Suprapubic skin (tissue), 4 donors: Measurements from ENCODE around the gene TWF1.

Experiments used
- POLR2A ChIP-seq, 2 donors: fragments of 450-650 bp; IDR thresholded peaks; one replicate each; pipeline ENCODE4 v1.6.1; 2017; ENCODE audit warnings: antibody characterized with exemption in 2 of 2, mild to moderate bottlenecking in 2 of 2, moderate library complexity in 2 of 2
- POLR2AphosphoS5 ChIP-seq, 3 donors: sonication (generic); formaldehyde crosslinking; IDR thresholded peaks; one replicate each; pipeline ENCODE4 v1.6.1; 2017; ENCODE audit warnings: antibody characterized with exemption in 3 of 3
- TF ChIP-seq, protein P1 (sequence below), 2 donors: fragments of 200-600 bp in 1 of 2; fragments of 450-650 bp in 1 of 2; sonication (generic) in 1 of 2; IDR thresholded peaks; one replicate each; pipeline ENCODE4 v1.5.1; 2016 to 2019; ENCODE audit warnings: antibody characterized with exemption in 2 of 2, mild to moderate bottlenecking in 1 of 2, moderate library complexity in 1 of 2

DNA sequence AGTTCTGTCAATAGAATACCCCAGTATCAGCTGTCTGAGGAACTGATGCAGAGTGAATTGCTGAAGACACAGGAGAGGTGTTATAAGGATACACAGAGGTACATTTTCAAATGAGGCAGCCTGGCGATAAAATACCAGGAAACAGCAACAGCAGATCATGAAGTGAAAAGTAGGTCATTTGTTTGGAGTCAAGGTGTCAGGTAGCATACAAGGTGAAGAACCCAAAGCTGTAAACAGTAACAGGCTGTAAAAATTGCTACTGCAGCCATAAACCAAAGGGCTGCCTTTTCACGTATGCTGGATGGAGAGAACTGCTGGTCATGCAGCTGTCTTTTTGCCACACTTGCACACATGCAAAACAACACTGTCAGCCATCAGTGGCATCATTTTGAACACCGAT lies 9.3 kb upstream of the TWF1 start:
- TF ChIP-seq, protein P1, sequence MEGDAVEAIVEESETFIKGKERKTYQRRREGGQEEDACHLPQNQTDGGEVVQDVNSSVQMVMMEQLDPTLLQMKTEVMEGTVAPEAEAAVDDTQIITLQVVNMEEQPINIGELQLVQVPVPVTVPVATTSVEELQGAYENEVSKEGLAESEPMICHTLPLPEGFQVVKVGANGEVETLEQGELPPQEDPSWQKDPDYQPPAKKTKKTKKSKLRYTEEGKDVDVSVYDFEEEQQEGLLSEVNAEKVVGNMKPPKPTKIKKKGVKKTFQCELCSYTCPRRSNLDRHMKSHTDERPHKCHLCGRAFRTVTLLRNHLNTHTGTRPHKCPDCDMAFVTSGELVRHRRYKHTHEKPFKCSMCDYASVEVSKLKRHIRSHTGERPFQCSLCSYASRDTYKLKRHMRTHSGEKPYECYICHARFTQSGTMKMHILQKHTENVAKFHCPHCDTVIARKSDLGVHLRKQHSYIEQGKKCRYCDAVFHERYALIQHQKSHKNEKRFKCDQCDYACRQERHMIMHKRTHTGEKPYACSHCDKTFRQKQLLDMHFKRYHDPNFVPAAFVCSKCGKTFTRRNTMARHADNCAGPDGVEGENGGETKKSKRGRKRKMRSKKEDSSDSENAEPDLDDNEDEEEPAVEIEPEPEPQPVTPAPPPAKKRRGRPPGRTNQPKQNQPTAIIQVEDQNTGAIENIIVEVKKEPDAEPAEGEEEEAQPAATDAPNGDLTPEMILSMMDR (IDR thresholded peaks at IDR 0.05), result no peak
- TF ChIP-seq POLR2A (IDR thresholded peaks at IDR 0.05) (no peak), POLR2AphosphoS5 (IDR thresholded peaks at IDR 0.05) (no peak)
